HL-60/S4 (cell line): ENCODE data around the gene CEACAM7.

Experiments used
- in situ Hi-C: fragments of 300-500 bp; cut with MboI; formaldehyde crosslinking; loops from 2 replicates; pipeline ENCODE4 v1.14.3; 2022; ENCODE audit warnings: low sequenced_read_pairs

The CEACAM7 gene

DNA sequence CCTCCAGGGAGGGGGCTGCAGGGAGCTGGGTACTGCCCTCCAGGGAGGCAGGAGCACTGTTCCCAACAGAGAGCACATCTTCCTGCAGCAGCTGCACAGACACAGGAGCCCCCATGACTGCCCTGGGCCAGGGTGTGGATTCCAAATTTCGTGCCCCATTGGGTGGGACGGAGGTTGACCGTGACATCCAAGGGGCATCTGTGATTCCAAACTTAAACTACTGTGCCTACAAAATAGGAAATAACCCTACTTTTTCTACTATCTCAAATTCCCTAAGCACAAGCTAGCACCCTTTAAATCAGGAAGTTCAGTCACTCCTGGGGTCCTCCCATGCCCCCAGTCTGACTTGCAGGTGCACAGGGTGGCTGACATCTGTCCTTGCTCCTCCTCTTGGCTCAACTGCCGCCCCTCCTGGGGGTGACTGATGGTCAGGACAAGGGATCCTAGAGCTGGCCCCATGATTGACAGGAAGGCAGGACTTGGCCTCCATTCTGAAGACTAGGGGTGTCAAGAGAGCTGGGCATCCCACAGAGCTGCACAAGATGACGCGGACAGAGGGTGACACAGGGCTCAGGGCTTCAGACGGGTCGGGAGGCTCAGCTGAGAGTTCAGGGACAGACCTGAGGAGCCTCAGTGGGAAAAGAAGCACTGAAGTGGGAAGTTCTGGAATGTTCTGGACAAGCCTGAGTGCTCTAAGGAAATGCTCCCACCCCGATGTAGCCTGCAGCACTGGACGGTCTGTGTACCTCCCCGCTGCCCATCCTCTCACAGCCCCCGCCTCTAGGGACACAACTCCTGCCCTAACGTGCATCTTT, 12.5 kb upstream of the CEACAM7 start:
- in situ Hi-C loops: no loop called here

DNA sequence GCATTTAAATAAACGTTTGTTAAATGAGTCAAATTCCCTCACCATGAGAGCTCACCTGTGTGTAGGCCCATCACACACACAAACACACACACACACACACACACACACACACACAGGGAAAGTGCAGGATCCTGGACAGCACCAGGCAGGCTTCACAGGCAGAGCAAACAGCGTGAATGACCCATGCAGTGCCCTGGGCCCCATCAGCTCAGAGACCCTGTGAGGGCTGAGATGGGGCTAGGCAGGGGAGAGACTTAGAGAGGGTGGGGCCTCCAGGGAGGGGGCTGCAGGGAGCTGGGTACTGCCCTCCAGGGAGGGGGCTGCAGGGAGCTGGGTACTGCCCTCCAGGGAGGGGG, 11.9 kb upstream of the CEACAM7 start:
- in situ Hi-C loops: no loop called here

DNA sequence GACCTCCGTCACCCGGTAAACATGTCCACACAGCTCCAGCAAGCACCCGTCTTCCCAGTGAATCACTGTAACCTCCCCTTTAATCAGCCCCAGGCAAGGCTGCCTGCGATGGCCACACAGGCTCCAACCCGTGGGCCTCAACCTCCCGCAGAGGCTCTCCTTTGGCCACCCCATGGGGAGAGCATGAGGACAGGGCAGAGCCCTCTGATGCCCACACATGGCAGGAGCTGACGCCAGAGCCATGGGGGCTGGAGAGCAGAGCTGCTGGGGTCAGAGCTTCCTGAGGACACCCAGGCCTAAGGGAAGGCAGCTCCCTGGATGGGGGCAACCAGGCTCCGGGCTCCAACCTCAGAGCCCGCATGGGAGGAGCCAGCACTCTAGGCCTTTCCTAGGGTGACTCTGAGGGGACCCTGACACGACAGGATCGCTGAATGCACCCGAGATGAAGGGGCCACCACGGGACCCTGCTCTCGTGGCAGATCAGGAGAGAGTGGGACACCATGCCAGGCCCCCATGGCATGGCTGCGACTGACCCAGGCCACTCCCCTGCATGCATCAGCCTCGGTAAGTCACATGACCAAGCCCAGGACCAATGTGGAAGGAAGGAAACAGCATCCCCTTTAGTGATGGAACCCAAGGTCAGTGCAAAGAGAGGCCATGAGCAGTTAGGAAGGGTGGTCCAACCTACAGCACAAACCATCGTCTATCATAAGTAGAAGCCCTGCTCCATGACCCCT, 11.3 kb upstream of the CEACAM7 start:
- in situ Hi-C loops: no loop called here

GRCh38 chr19:41698746-41699230, 10.7 kb upstream of the CEACAM7 start:
- in situ Hi-C loops: no loop called here

- in situ Hi-C loops: no loop called here
These were observed 9.3 kb upstream of the CEACAM7 start for GRCh38 chr19:41697198-41697855.

DNA sequence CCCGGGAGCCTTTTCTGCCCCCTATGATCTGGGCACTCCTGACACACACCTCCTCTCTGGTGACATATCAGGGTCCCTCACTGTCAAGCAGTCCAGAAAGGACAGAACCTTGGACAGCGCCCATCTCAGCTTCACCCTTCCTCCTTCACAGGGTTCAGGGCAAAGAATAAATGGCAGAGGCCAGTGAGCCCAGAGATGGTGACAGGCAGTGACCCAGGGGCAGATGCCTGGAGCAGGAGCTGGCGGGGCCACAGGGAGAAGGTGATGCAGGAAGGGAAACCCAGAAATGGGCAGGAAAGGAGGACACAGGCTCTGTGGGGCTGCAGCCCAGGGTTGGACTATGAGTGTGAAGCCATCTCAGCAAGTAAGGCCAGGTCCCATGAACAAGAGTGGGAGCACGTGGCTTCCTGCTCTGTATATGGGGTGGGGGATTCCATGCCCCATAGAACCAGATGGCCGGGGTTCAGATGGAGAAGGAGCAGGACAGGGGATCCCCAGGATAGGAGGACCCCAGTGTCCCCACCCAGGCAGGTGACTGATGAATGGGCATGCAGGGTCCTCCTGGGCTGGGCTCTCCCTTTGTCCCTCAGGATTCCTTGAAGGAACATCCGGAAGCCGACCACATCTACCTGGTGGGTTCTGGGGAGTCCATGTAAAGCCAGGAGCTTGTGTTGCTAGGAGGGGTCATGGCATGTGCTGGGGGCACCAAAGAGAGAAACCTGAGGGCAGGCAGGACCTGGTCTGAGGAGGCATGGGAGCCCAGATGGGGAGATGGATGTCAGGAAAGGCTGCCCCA, 8.5 kb upstream of the CEACAM7 start:
- in situ Hi-C loops: no loop called here

DNA sequence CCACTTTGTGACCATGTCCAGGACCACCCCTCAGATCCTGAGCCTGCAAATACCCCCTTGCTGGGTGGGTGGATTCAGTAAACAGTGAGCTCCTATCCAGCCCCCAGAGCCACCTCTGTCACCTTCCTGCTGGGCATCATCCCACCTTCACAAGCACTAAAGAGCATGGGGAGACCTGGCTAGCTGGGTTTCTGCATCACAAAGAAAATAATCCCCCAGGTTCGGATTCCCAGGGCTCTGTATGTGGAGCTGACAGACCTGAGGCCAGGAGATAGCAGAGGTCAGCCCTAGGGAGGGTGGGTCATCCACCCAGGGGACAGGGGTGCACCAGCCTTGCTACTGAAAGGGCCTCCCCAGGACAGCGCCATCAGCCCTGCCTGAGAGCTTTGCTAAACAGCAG, 7.7 kb upstream of the CEACAM7 start:
- in situ Hi-C loops: no loop called here

DNA sequence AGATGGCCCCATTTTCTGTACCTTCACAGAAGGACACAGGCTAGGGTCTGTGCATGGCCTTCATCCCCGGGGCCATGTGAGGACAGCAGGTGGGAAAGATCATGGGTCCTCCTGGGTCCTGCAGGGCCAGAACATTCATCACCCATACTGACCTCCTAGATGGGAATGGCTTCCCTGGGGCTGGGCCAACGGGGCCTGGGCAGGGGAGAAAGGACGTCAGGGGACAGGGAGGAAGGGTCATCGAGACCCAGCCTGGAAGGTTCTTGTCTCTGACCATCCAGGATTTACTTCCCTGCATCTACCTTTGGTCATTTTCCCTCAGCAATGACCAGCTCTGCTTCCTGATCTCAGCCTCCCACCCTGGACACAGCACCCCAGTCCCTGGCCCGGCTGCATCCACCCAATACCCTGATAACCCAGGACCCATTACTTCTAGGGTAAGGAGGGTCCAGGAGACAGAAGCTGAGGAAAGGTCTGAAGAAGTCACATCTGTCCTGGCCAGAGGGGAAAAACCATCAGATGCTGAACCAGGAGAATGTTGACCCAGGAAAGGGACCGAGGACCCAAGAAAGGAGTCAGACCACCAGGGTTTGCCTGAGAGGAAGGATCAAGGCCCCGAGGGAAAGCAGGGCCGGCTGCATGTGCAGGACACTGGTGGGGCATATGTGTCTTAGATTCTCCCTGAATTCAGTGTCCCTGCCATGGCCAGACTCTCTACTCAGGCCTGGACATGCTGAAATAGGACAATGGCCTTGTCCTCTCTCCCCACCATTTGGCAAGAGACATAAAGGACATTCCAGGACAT, 7.0 kb upstream of the CEACAM7 start:
- in situ Hi-C loops: no loop called here

- in situ Hi-C loops: no loop called here
These were observed 6.1 kb upstream of the CEACAM7 start for GRCh38 chr19:41694196-41694595.

- in situ Hi-C loops: no loop called here
These were observed 3.3 kb upstream of the CEACAM7 start for GRCh38 chr19:41691268-41691970.

- in situ Hi-C loops: no loop called here
These were observed 2.7 kb upstream of the CEACAM7 start for GRCh38 chr19:41690801-41691065.

DNA sequence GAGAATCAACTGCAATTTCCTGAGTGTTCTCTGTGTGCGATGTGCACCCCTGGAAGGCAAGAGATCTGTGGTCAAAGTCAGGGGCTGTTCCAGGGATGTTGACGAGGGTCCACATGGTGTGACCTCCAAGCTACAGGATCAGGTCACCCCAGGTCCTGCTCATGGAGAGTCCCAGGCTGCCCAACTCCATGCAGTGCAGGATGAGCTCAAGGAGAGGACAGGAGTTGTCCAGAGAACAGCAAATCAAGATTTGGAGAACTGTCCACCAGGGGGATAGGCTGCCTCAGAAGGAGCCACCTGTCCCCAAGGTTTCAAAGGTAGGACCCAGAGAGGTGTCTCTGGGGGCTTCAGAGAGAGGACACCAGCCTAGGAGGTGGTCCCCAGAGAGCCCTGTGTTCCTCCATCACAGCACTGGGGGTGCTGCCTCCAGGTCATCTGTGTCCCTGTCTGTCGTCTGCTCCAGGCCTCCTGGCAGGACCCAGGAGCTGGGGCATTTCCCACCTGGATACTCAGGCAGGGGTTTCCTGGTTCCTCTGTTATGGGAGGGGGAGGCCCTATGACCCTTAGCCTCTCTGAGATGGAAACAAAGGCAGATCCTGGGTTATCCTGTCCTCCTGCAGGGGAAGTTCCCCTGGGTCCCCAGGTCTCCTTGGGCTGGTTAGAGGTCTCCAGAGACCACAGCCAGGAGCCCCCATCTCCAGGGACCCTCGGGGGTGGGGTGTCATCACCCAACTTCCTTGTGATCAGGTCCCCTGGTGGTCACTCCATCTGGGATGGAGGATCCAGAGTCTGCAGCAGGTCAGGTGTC, 2.1 kb upstream of the CEACAM7 start:
- in situ Hi-C loops: no loop called here

DNA sequence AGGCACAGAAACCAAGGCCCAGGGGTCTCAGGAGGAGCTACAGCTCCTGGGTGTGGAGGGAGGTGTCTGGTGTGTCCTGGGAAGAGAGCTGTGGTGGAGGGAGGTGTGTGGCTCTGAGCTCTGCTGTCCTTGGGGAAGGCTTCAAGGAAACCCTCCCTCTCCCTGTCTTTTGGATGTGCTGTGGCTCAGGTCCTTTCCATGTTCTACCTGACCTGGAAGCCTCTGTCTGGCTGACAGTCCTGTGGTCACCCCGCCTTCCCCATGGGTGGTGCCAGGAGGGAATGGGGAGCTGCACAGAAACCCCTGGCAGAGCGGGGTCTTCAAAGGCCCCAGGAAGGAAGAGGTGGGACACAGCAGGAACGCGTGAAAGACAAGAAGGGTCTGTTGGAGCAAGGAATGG, 617 bp upstream of the CEACAM7 start:
- in situ Hi-C loops: no loop called here

DNA sequence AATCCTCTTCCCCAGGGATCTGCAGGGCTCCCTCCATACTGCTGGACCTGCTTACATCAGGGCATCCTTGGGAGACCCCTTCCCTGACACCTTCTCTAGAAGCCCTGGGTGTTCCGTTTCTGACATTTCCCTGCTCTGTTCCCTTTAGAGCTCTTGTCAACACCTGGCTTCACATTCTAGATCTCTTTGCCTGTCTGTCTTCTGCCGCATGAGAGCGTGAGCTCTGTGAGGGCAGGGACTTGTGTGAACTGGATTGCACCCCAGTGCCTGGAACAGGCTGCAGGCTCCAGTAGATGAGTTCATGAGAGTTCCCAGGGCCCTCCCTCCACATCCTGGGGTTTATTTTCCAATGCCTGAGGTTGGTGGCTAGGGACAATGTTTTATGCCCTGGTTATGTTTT, 651 bp downstream of the CEACAM7 start:
- in situ Hi-C loops: no loop called here

DNA sequence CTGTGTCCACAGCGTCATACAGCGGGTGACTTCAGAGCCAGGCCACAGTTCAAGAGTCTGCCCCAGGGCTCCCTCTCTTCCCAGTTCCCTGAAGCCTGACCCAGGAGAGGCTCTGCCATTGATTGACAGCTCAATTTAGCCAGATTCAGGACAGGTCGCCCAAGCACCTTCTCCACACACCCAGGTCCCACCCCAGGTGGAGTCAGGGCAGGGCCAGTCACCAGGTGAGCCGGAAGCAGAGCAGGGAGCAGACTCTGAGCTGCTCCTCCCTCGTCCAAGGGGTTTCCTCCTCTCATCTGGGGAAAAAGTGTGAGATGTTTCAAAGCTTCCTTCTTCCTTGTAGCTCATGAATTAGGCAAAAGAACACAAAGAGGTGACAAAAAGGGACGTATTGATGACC, 5.6 kb downstream of the CEACAM7 start:
- in situ Hi-C loops: no loop called here

GRCh38 chr19:41671486-41671885, 16.6 kb downstream of the CEACAM7 start:
- in situ Hi-C loops: no loop called here

GRCh38 chr19:41670755-41671154, 17.3 kb downstream of the CEACAM7 start:
- in situ Hi-C loops: no loop called here

GRCh38 chr19:41668315-41668714, 19.8 kb downstream of the CEACAM7 start:
- in situ Hi-C loops: no loop called here

DNA sequence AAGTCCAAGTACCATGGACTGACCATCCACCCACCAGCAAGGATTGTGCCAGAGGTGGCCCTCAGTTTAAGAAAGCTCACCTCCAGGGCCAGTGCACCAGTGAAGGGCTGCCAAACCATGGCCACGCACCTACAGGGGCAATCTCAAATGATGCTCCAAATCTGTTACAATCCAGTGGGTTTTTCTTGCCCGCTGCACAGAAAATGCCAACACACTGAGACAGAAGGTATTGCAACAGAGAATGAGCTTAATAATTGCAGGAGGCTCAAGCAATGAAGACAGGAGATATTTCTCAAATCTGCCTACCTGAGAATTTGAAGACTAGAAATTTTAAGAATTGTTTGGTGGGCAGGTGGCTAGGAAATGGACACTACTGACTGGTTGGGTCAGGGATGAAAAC, 22.0 kb downstream of the CEACAM7 start:
- in situ Hi-C loops: no loop called here
